Panc1 (cell line): ENCODE measurements around the gene DNM3. TPM values are rescaled to one million over a fixed set of nuclear protein-coding genes. Genes with fewer than 3 reads are reported as not detected.
A peak's percentile ranks its signal among the peaks of the same experiment; 100 is the strongest.

Experiments
- ATAC-seq: fragments of 200-7000 bp; cut with Tn5 transposase; 2 replicates; pipeline ENCODE4 v1.9.1; 2020; ENCODE audit warnings: mild to moderate bottlenecking, moderate library complexity
- BruUV-seq: library from RNA; stranded (reverse); fragments of 400-500 nt; replicated peaks from 2 replicates; lab custom pipeline; 2021; lab: Mats Ljungman, UMichigan
- CTCF ChIA-PET: fragments of 300-600 bp; sonication (Branson Sonifier 250); formaldehyde crosslinking; loops from one replicate; lab custom pipeline; 2022; ENCODE audit warnings: antibody characterized with exemption; lab: Charles Lee
- POLR2A ChIA-PET: fragments of 300-600 bp; sonication (Branson Sonifier 250); formaldehyde crosslinking; loops from one replicate; lab custom pipeline; 2022; ENCODE audit warnings: antibody characterized with exemption; lab: Charles Lee
- DNase-seq: peaks from one replicate; pipeline ENCODE4 v3.0.0-alpha.2; 2010; ENCODE audit warnings: low read depth, low spot score
- H3K27ac ChIP-seq: 2 replicates; pipeline ENCODE4 v1.5.1; 2011; ENCODE audit warnings: mild to moderate bottlenecking, low read length, inconsistent platforms
- H3K27me3 ChIP-seq: fragments of 200-500 bp; sonication (Bioruptor generic); 2 replicates; pipeline ENCODE4 v1.6.0; 2014; ENCODE audit warnings: low read length, inconsistent platforms; ENCODE audit not compliant: control insufficient read depth, insufficient read depth
- H3K36me3 ChIP-seq: fragments of 200-500 bp; sonication (Bioruptor generic); 2 replicates; pipeline ENCODE4 v1.5.1; 2014; ENCODE audit warnings: inconsistent platforms, mild to moderate bottlenecking, low read length, moderate library complexity; ENCODE audit not compliant: control insufficient read depth, insufficient read depth
- H3K4me1 ChIP-seq: 2 replicates; pipeline ENCODE4 v1.5.1; 2011; ENCODE audit warnings: inconsistent platforms, mild to moderate bottlenecking, low read length, moderate library complexity; ENCODE audit not compliant: control insufficient read depth, insufficient read depth
- H3K4me3 ChIP-seq, 2 experiments: 2 replicates each; pipeline ENCODE4 v1.5.1; 2011 to 2012; ENCODE audit warnings: low read depth in 2 of 2, low read length in 2 of 2, mild to moderate bottlenecking in 2 of 2, inconsistent platforms in 1 of 2, moderate library complexity in 1 of 2
- H3K9me3 ChIP-seq: fragments of 200-500 bp; sonication (Bioruptor generic); 2 replicates; pipeline ENCODE4 v1.5.1; 2014; ENCODE audit warnings: low read depth, mild to moderate bottlenecking, inconsistent platforms, low read length, moderate library complexity; ENCODE audit not compliant: control insufficient read depth, insufficient read depth
- POLR2AphosphoS5 ChIP-seq: IDR thresholded peaks from 2 replicates; pipeline ENCODE4 v1.6.1; 2012; ENCODE audit warnings: mild to moderate bottlenecking, low read depth, low read length, moderate library complexity
- SIN3A ChIP-seq: IDR thresholded peaks from 2 replicates; pipeline ENCODE4 v1.6.1; 2012; ENCODE audit warnings: low read depth, mild to moderate bottlenecking, low read length, moderate library complexity, borderline replicate concordance; ENCODE audit not compliant: insufficient read depth
- TCF7L2 ChIP-seq: IDR thresholded peaks from 2 replicates; pipeline ENCODE4 v1.6.1; 2011; ENCODE audit warnings: mild to moderate bottlenecking, low read depth, low read length, inconsistent platforms
- in situ Hi-C: cut with HindIII; loops from 2 replicates; pipeline ENCODE4 v1.10.0; 2016; ENCODE audit warnings: low sequenced_read_pairs, low pct_unique_long_range_greater_than_20kb
- intact Hi-C: fragments of 100-400 bp; cut with micrococcal nuclease; formaldehyde crosslinking; loops from one replicate; pipeline ENCODE4 v1.10.0; 2022; ENCODE audit not compliant: unreplicated experiment
- total RNA-seq: library from RNA; stranded (reverse); gene quantifications from one replicate; pipeline ENCODE4 v1.2.1, GENCODE V29; 2021; ENCODE audit not compliant: unreplicated experiment
- TF ChIP-seq, protein P1 (sequence below), 2 experiments: IDR thresholded peaks; 2 replicates each; pipeline ENCODE4 v1.6.1; 2011 to 2012; ENCODE audit warnings: low read depth in 2 of 2, control low read depth in 1 of 2, low read length in 1 of 2, mild to moderate bottlenecking in 1 of 2, moderate library complexity in 1 of 2; ENCODE audit not compliant: insufficient read depth in 1 of 2
- TF ChIP-seq, protein P2 (sequence below): fragments of 450-650 bp; IDR thresholded peaks from 2 replicates; pipeline ENCODE4 v1.5.1; 2017; ENCODE audit warnings: mild to moderate bottlenecking

DNM3 gene
- total RNA-seq, 1 experiment from 2014 or later, result 0.46 TPM

GRCh38 chr1:172340520-172340919 lies 499.2 kb downstream of the DNM3 start:
- ChIA-PET CTCF (no interaction called here), POLR2A (no interaction called here)
- in situ Hi-C loops (no loop called here), intact Hi-C loops (no loop called here)
- ATAC-seq (no peak), DNase-seq (no peak)
- TF ChIP-seq, protein P1, sequence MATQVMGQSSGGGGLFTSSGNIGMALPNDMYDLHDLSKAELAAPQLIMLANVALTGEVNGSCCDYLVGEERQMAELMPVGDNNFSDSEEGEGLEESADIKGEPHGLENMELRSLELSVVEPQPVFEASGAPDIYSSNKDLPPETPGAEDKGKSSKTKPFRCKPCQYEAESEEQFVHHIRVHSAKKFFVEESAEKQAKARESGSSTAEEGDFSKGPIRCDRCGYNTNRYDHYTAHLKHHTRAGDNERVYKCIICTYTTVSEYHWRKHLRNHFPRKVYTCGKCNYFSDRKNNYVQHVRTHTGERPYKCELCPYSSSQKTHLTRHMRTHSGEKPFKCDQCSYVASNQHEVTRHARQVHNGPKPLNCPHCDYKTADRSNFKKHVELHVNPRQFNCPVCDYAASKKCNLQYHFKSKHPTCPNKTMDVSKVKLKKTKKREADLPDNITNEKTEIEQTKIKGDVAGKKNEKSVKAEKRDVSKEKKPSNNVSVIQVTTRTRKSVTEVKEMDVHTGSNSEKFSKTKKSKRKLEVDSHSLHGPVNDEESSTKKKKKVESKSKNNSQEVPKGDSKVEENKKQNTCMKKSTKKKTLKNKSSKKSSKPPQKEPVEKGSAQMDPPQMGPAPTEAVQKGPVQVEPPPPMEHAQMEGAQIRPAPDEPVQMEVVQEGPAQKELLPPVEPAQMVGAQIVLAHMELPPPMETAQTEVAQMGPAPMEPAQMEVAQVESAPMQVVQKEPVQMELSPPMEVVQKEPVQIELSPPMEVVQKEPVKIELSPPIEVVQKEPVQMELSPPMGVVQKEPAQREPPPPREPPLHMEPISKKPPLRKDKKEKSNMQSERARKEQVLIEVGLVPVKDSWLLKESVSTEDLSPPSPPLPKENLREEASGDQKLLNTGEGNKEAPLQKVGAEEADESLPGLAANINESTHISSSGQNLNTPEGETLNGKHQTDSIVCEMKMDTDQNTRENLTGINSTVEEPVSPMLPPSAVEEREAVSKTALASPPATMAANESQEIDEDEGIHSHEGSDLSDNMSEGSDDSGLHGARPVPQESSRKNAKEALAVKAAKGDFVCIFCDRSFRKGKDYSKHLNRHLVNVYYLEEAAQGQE (IDR thresholded peaks at IDR 0.05; ENCODE audit: insufficient read depth in 1 of 2, low read depth in 2 of 2, low read length in 1 of 2), result no peak
- TF ChIP-seq TCF7L2, result no peak
- Histone ChIP-seq H3K4me1 (peaks cover 15% of the 10 kb centered on the region), H3K4me3 (no peak overlapping the region), H3K27me3 (no peaks in the 10 kb centered on the region), H3K9me3 (0 out of 2 replicates have a peak, but pooled peaks cover 4% of the 10 kb centered on the region), H3K27ac (peak overlapping the region; percentile 72; the same call in 1 of the 2 replicates), H3K36me3 (no peaks in the 10 kb centered on the region)
- BruUV-seq, result no TSS peak

DNA sequence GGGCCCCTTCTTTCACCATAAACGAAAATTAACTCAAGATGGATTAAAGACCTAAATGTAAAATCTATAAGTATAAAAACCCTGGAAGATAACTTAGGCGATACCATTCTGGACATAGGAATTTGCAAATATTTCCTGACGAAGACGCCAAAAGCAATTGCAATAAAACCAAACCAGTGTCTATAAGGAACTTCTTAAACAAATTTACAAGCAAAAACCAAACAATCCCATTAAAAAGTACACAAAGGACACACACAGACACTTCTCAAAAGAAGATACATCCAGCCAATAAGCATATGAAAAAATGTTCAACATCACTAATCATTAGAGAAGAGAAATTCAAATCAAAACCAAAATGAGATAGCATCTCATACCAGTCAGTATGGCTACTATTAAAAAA lies 500.4 kb downstream of the DNM3 start:
- no TSS peak for BruUV-seq
- no peak overlapping the region for H3K4me3 ChIP-seq
- CTCF ChIA-PET, result no interaction called here
- H3K36me3 ChIP-seq, result no peaks in the 10 kb centered on the region
- TF ChIP-seq, protein P1 (IDR thresholded peaks at IDR 0.05; ENCODE audit: insufficient read depth in 1 of 2, low read depth in 2 of 2, low read length in 1 of 2), result no peak
- no peak for TF ChIP-seq SIN3A
- peak overlapping the region; percentile 95; the same call in 1 of the 2 replicates for H3K27ac ChIP-seq
- no peaks in the 10 kb centered on the region for H3K27me3 ChIP-seq
- ATAC-seq (no peak), DNase-seq (no peak)
- H3K4me1 ChIP-seq, result peaks cover 15% of the 10 kb centered on the region
- POLR2A ChIA-PET, result no interaction called here
- in situ Hi-C loops, result no loop called here
- intact Hi-C loops, result no loop called here
- H3K9me3 ChIP-seq, result peaks cover 11% of the 10 kb centered on the region; the same call in 1 of the 2 replicates

- CTCF ChIA-PET, result interaction anchor here (0.9 kb wide), 1 partner anchor 340 kb away, joined by 3 read pairs; no protein-coding TSS in a partner anchor
- no peak for TF ChIP-seq POLR2AphosphoS5
- TF ChIP-seq TCF7L2, result no peak
- TF ChIP-seq, protein P1 (IDR thresholded peaks at IDR 0.05; ENCODE audit: insufficient read depth in 1 of 2, low read depth in 2 of 2, low read length in 1 of 2), result no peak
- TF ChIP-seq SIN3A, result no peak
- TF ChIP-seq, protein P2, sequence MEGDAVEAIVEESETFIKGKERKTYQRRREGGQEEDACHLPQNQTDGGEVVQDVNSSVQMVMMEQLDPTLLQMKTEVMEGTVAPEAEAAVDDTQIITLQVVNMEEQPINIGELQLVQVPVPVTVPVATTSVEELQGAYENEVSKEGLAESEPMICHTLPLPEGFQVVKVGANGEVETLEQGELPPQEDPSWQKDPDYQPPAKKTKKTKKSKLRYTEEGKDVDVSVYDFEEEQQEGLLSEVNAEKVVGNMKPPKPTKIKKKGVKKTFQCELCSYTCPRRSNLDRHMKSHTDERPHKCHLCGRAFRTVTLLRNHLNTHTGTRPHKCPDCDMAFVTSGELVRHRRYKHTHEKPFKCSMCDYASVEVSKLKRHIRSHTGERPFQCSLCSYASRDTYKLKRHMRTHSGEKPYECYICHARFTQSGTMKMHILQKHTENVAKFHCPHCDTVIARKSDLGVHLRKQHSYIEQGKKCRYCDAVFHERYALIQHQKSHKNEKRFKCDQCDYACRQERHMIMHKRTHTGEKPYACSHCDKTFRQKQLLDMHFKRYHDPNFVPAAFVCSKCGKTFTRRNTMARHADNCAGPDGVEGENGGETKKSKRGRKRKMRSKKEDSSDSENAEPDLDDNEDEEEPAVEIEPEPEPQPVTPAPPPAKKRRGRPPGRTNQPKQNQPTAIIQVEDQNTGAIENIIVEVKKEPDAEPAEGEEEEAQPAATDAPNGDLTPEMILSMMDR, result no peak
- Histone ChIP-seq H3K9me3 (peaks cover 20% of the 10 kb centered on the region), H3K27me3 (no peaks in the 10 kb centered on the region), H3K4me3 (no peak overlapping the region), H3K27ac (peak overlapping the region; percentile 95), H3K4me1 (peaks cover 15% of the 10 kb centered on the region), H3K36me3 (no peaks in the 10 kb centered on the region)
- no peak for DNase-seq
- in situ Hi-C loops (no loop called here), intact Hi-C loops (no loop called here)
- POLR2A ChIA-PET, result interaction anchor here (0.6 kb wide), 1 partner anchor 710 kb away, joined by 4 read pairs; no protein-coding TSS in a partner anchor
- peak; percentile 37; the same call in 1 of the 2 replicates for ATAC-seq
- no TSS peak for BruUV-seq
These were observed 501.4 kb downstream of the DNM3 start for GRCh38 chr1:172342584-172343239.
